ENCODE measurements around the gene FOXP1. TPM values are rescaled to one million over a fixed set of nuclear protein-coding genes. Genes with fewer than 3 reads are reported as not detected.
A peak's percentile ranks its signal among the peaks of the same experiment; 100 is the strongest.

FOXP1 gene
- total and polyA plus RNA-seq, 12 donors, result 7.6 to 42.7 (median 24.3) TPM

DNA sequence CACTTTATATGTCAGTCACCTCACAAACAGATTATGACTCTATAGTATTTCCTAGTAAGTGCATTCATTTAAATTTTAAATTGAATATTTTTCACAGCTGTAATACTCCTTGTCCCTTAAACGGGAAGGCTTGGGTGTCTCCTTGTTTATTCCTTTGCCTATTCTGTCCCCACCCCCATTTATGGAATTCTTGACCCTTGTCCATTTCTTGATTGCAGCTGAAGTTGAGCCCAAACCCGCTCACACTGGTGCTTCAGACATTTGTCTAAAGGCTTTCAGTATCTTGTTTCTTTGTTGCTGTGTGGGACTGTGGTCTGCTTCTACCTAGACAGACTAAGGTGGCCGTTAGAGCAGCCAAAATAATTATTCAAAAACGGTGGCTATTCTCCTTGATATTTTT lies 449.7 kb downstream of the FOXP1 start:
- no peak overlapping the region for H3K4me3 ChIP-seq
- WGBS, 4 donors, result 76 to 88% (median 81%) methylated on average over 4 of the region's 4 CpGs
- no peak for DNase-seq
- peaks cover 0 to 15% of the 10 kb centered on the region in 2 donors for H3K4me1 ChIP-seq (replicated peaks in 1 of 2)
- no peak overlapping the region for H3K27ac ChIP-seq
- no peak for TF ChIP-seq POLR2A (IDR thresholded peaks at IDR 0.05)
- TF ChIP-seq, protein P1, sequence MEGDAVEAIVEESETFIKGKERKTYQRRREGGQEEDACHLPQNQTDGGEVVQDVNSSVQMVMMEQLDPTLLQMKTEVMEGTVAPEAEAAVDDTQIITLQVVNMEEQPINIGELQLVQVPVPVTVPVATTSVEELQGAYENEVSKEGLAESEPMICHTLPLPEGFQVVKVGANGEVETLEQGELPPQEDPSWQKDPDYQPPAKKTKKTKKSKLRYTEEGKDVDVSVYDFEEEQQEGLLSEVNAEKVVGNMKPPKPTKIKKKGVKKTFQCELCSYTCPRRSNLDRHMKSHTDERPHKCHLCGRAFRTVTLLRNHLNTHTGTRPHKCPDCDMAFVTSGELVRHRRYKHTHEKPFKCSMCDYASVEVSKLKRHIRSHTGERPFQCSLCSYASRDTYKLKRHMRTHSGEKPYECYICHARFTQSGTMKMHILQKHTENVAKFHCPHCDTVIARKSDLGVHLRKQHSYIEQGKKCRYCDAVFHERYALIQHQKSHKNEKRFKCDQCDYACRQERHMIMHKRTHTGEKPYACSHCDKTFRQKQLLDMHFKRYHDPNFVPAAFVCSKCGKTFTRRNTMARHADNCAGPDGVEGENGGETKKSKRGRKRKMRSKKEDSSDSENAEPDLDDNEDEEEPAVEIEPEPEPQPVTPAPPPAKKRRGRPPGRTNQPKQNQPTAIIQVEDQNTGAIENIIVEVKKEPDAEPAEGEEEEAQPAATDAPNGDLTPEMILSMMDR (IDR thresholded peaks at IDR 0.05), result no peak
- no peaks in the 10 kb centered on the region for H3K9me3 ChIP-seq (replicated peaks in 1 of 3)
- H3K36me3 ChIP-seq (replicated peaks in 1 of 2), result no peaks in the 10 kb centered on the region
- no peaks in the 10 kb centered on the region for H3K27me3 ChIP-seq
- intact Hi-C loops (cut with DNase I), result no loop called here

GRCh38 chr3:71132995-71133730 lies 450.4 kb downstream of the FOXP1 start:
- no peaks in the 10 kb centered on the region for H3K9me3 ChIP-seq (replicated peaks in 1 of 3)
- peaks cover 6 to 22% of the 10 kb centered on the region in 2 donors for H3K4me1 ChIP-seq (replicated peaks in 1 of 2)
- no peaks in the 10 kb centered on the region for H3K27me3 ChIP-seq
- H3K36me3 ChIP-seq (replicated peaks in 1 of 2), result no peaks in the 10 kb centered on the region
- intact Hi-C loops (cut with DNase I), result no loop called here
- H3K4me3 ChIP-seq, result no peak overlapping the region
- no peak for DNase-seq
- WGBS, 4 donors, result 93 to 95% (median 94%) methylated on average over 8 of the region's 8 CpGs
- TF ChIP-seq, protein P1 (IDR thresholded peaks at IDR 0.05), result no peak
- no peak for TF ChIP-seq POLR2A (IDR thresholded peaks at IDR 0.05)
- H3K27ac ChIP-seq, result no peak overlapping the region

- intact Hi-C loops (cut with DNase I), result no loop called here
- 89 to 94% (median 90%) methylated on average over 10 of the region's 10 CpGs for WGBS, 4 donors
- Histone ChIP-seq H3K4me1 (replicated peaks in 1 of 2) (peaks cover 6 to 36% of the 10 kb centered on the region in 2 donors), H3K27ac (peak overlapping the region in 1 of 5 donors; percentile 74), H3K27me3 (no peaks in the 10 kb centered on the region), H3K4me3 (no peak overlapping the region), H3K9me3 (replicated peaks in 1 of 3) (no peaks in the 10 kb centered on the region), H3K36me3 (replicated peaks in 1 of 2) (no peaks in the 10 kb centered on the region)
- TF ChIP-seq POLR2A (IDR thresholded peaks at IDR 0.05), result no peak
- TF ChIP-seq, protein P1 (IDR thresholded peaks at IDR 0.05), result no peak
- DNase-seq, result no peak
Observed at GRCh38 chr3:71131375-71132314, 451.9 kb downstream of the FOXP1 start.

Data from adrenal gland (tissue), 12 donors.